ENCODE data around the gene RAB9B. TPM values are rescaled to one million over a fixed set of nuclear protein-coding genes. Genes with fewer than 3 reads are reported as not detected.

RAB9B gene
- total RNA-seq, 2 donors from 2014 or later, result 0.54 to 1.2 TPM

GRCh38 chrX:103845165-103845653 lies 13.2 kb upstream of the RAB9B start:
- no peak overlapping the region for H3K9ac ChIP-seq (ENCODE audit: low read depth in 2 of 2, low read length in 2 of 2)

GRCh38 chrX:103839404-103839803 lies 7.3 kb upstream of the RAB9B start:
- no peak overlapping the region for H3K27ac ChIP-seq
- no peak for TF ChIP-seq CTCF (IDR thresholded peaks at IDR 0.05)
- no peak for DNase-seq
- H3K9ac ChIP-seq (ENCODE audit: low read depth in 2 of 2, low read length in 2 of 2), result no peak overlapping the region
- H3K27me3 ChIP-seq, result no peaks in the 10 kb centered on the region
- no peaks in the 10 kb centered on the region for H3K36me3 ChIP-seq
- no peaks in the 10 kb centered on the region for H3K4me1 ChIP-seq
- H3K9me3 ChIP-seq, result no peaks in the 10 kb centered on the region
- no peak overlapping the region for H3K4me3 ChIP-seq
- intact Hi-C loops (cut with DNase I), result no loop called here

More at GRCh38 chrX:103845165-103845653, 13.2 kb upstream of the RAB9B start:
- Histone ChIP-seq H3K4me1 (no peaks in the 10 kb centered on the region), H3K4me3 (no peak overlapping the region), H3K36me3 (no peaks in the 10 kb centered on the region), H3K27me3 (no peaks in the 10 kb centered on the region), H3K27ac (no peak overlapping the region), H3K9me3 (no peaks in the 10 kb centered on the region)
- peak; percentile 66 for TF ChIP-seq CTCF (IDR thresholded peaks at IDR 0.05)
- intact Hi-C loops (cut with DNase I), result loop anchor here (10.0 kb wide), 1 partner anchor 290 kb away; no protein-coding TSS in a partner anchor
- peak; percentile 80 for DNase-seq

GRCh38 chrX:103831342-103831802 lies 685 bp downstream of the RAB9B start:
- peak overlapping the region; percentile 43 for H3K4me3 ChIP-seq
- no peaks in the 10 kb centered on the region for H3K36me3 ChIP-seq
- no peak overlapping the region for H3K27ac ChIP-seq
- H3K4me1 ChIP-seq, result no peaks in the 10 kb centered on the region
- no peaks in the 10 kb centered on the region for H3K27me3 ChIP-seq
- intact Hi-C loops (cut with DNase I), result no loop called here
- TF ChIP-seq CTCF (IDR thresholded peaks at IDR 0.05), result no peak
- no peaks in the 10 kb centered on the region for H3K9me3 ChIP-seq
- peak overlapping the region in 1 of 2 donors; percentile 76 for H3K9ac ChIP-seq (ENCODE audit: low read depth in 2 of 2, low read length in 2 of 2)
- no peak for DNase-seq

GRCh38 chrX:103830848-103831247 lies 1.2 kb downstream of the RAB9B start:
- TF ChIP-seq CTCF (IDR thresholded peaks at IDR 0.05), result no peak
- Histone ChIP-seq H3K4me1 (no peaks in the 10 kb centered on the region), H3K27me3 (no peaks in the 10 kb centered on the region), H3K36me3 (no peaks in the 10 kb centered on the region), H3K9me3 (no peaks in the 10 kb centered on the region), H3K4me3 (no peak overlapping the region), H3K27ac (no peak overlapping the region), H3K9ac (ENCODE audit: low read depth in 2 of 2, low read length in 2 of 2) (no peak overlapping the region)
- intact Hi-C loops (cut with DNase I), result no loop called here
- DNase-seq, result no peak

GRCh38 chrX:103828529-103828928 lies 3.5 kb downstream of the RAB9B start:
- DNase-seq, result no peak
- H3K36me3 ChIP-seq, result no peaks in the 10 kb centered on the region
- H3K9me3 ChIP-seq, result no peaks in the 10 kb centered on the region
- no peak overlapping the region for H3K9ac ChIP-seq (ENCODE audit: low read depth in 2 of 2, low read length in 2 of 2)
- H3K4me3 ChIP-seq, result no peak overlapping the region
- no peaks in the 10 kb centered on the region for H3K4me1 ChIP-seq
- no peaks in the 10 kb centered on the region for H3K27me3 ChIP-seq
- intact Hi-C loops (cut with DNase I), result no loop called here
- H3K27ac ChIP-seq, result no peak overlapping the region
- TF ChIP-seq CTCF (IDR thresholded peaks at IDR 0.05), result no peak

All from colonic mucosa (tissue), 4 donors.